Parathyroid adenoma (tissue), 2 donors: Measurements from ENCODE around the gene BRMS1L.
"Not testable (repeated sequence)": the region's sequence is repeated elsewhere in the genome, so short reads cannot be mapped to it uniquely, and the experiment has no call there.

ENCODE experiments used
- H2AFZ ChIP-seq: fragments of 300-600 bp; sonication (generic); one replicate; pipeline ENCODE4 v1.7.0; 2017; ENCODE audit warnings: antibody characterized with exemption, mild to moderate bottlenecking
- H3K27ac ChIP-seq: fragments of 300-600 bp; sonication (generic); one replicate; pipeline ENCODE4 v1.7.0; 2017
- H3K27me3 ChIP-seq: fragments of 300-600 bp; sonication (generic); one replicate; pipeline ENCODE4 v1.7.0; 2017; ENCODE audit warnings: low read length; ENCODE audit not compliant: control insufficient read depth, insufficient read depth
- H3K36me3 ChIP-seq: fragments of 300-600 bp; sonication (generic); one replicate; pipeline ENCODE4 v1.7.0; 2017; ENCODE audit warnings: low read length; ENCODE audit not compliant: control insufficient read depth, insufficient read depth
- H3K4me1 ChIP-seq: fragments of 300-600 bp; sonication (generic); one replicate; pipeline ENCODE4 v1.7.0; 2017; ENCODE audit warnings: control low read depth
- H3K4me2 ChIP-seq: fragments of 300-600 bp; sonication (generic); one replicate; pipeline ENCODE4 v1.7.0; 2017; ENCODE audit warnings: low read length
- H3K4me3 ChIP-seq: fragments of 300-600 bp; sonication (generic); one replicate; pipeline ENCODE4 v1.7.0; 2017; ENCODE audit warnings: low read depth, low read length
- H3K79me2 ChIP-seq: fragments of 300-600 bp; sonication (generic); one replicate; pipeline ENCODE4 v1.7.0; 2017; ENCODE audit warnings: control low read depth
- H3K9ac ChIP-seq: fragments of 300-600 bp; sonication (generic); one replicate; pipeline ENCODE4 v1.7.0; 2017; ENCODE audit warnings: mild to moderate bottlenecking
- H3K9me3 ChIP-seq: fragments of 300-600 bp; sonication (generic); one replicate; pipeline ENCODE4 v1.7.0; 2017; ENCODE audit warnings: low read length; ENCODE audit not compliant: control insufficient read depth
- TF ChIP-seq, protein P1 (sequence below): fragments of 300-600 bp; sonication (generic); IDR thresholded peaks from one replicate; pipeline ENCODE4 v1.7.0; 2017; ENCODE audit warnings: antibody characterized with exemption, mild to moderate bottlenecking
- donor health status: primary hyperparathyroidism.

Gene BRMS1L

GRCh38 chr14:35826218-35826951, at the start of gene BRMS1L:
Gene BRMS1L (plus strand): TSS chr14:35826338. CDS start chr14:35826517, 179 bp downstream.
- Histone ChIP-seq H3K4me2 (peak within 1 kb of the TSS; percentile 89), H3K9me3 (no peaks in the 10 kb centered on the region), H3K4me3 (peak within 1 kb of the TSS; percentile 89), H3K27me3 (no peaks in the 10 kb centered on the region), H3K79me2 (no peaks in the 10 kb centered on the region), H3K36me3 (no peaks in the 10 kb centered on the region), H3K27ac (peak within 1 kb of the TSS; percentile 96), H3K4me1 (peaks cover 5% of the 10 kb centered on the region), H2AFZ (peak within 1 kb of the TSS; percentile 83), H3K9ac (peak within 1 kb of the TSS; percentile 61)
- TF ChIP-seq, protein P1, sequence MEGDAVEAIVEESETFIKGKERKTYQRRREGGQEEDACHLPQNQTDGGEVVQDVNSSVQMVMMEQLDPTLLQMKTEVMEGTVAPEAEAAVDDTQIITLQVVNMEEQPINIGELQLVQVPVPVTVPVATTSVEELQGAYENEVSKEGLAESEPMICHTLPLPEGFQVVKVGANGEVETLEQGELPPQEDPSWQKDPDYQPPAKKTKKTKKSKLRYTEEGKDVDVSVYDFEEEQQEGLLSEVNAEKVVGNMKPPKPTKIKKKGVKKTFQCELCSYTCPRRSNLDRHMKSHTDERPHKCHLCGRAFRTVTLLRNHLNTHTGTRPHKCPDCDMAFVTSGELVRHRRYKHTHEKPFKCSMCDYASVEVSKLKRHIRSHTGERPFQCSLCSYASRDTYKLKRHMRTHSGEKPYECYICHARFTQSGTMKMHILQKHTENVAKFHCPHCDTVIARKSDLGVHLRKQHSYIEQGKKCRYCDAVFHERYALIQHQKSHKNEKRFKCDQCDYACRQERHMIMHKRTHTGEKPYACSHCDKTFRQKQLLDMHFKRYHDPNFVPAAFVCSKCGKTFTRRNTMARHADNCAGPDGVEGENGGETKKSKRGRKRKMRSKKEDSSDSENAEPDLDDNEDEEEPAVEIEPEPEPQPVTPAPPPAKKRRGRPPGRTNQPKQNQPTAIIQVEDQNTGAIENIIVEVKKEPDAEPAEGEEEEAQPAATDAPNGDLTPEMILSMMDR = peak; percentile 11

GRCh38 chr14:35776823-35777222, 49.3 kb upstream of the BRMS1L start:
- Histone ChIP-seq H2AFZ (no peak overlapping the region), H3K4me2 (no peak overlapping the region), H3K79me2 (peaks cover 11% of the 10 kb centered on the region), H3K9ac (no peak overlapping the region), H3K4me1 (no peaks in the 10 kb centered on the region), H3K36me3 (no peaks in the 10 kb centered on the region), H3K4me3 (no peak overlapping the region), H3K27ac (no peak overlapping the region), H3K27me3 (no peaks in the 10 kb centered on the region), H3K9me3 (no peaks in the 10 kb centered on the region)
- TF ChIP-seq, protein P1 = no peak

GRCh38 chr14:35777550-35777949, 48.6 kb upstream of the BRMS1L start:
- not testable (repeated sequence) for H3K36me3 ChIP-seq, H2AFZ ChIP-seq, H3K4me2 ChIP-seq, H3K4me1 ChIP-seq, H3K27me3 ChIP-seq, H3K4me3 ChIP-seq, H3K9ac ChIP-seq, H3K27ac ChIP-seq, H3K9me3 ChIP-seq
- H3K79me2 ChIP-seq = peaks cover 14% of the 10 kb centered on the region

- Histone ChIP-seq H3K9me3 (no peaks in the 10 kb centered on the region), H3K79me2 (peaks cover 25% of the 10 kb centered on the region), H3K4me1 (no peaks in the 10 kb centered on the region), H3K36me3 (no peaks in the 10 kb centered on the region), H3K27me3 (no peaks in the 10 kb centered on the region), H3K9ac (no peak overlapping the region), H3K4me2 (no peak overlapping the region), H2AFZ (no peak overlapping the region), H3K27ac (no peak overlapping the region), H3K4me3 (no peak overlapping the region)
- TF ChIP-seq, protein P1 = no peak
These were observed 46.8 kb upstream of the BRMS1L start for GRCh38 chr14:35779368-35779767.

DNA sequence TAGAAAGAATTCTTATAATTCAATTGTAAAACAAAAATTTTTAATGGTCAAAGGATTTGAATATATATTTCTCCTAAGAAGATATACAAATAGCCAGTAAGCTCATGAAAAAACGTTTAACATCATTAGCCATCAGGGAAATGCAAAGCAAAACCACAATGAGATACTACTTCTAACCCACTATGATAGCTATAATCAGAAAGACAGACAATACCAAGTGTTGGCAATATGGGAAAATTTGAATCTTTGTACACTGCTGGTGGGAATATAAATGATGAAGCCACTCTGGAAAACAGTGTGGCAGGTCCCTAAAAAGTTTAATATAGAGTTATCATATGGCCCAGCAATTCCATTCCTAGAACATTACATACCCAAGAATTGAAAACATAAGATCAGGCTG, 42.4 kb upstream of the BRMS1L start:
- Histone ChIP-seq H3K4me2 (no peak overlapping the region), H3K9me3 (no peaks in the 10 kb centered on the region), H3K27ac (no peak overlapping the region), H2AFZ (no peak overlapping the region), H3K79me2 (peaks cover 30% of the 10 kb centered on the region), H3K4me1 (no peaks in the 10 kb centered on the region), H3K27me3 (no peaks in the 10 kb centered on the region), H3K9ac (no peak overlapping the region), H3K36me3 (no peaks in the 10 kb centered on the region), H3K4me3 (no peak overlapping the region)
- TF ChIP-seq, protein P1 = no peak
